K562 (cell line): ENCODE results near the gene NELL1. TPM values are rescaled to one million over a fixed set of nuclear protein-coding genes. Genes with fewer than 3 reads are reported as not detected.

Experiments
- ATAC-seq: fragments of 200-7000 bp; cut with Tn5 transposase; 3 replicates; pipeline ENCODE4 v1.9.1; 2020; ENCODE audit warnings: moderate library complexity
- BruUV-seq: library from RNA; stranded (reverse); fragments of 400-500 nt; replicated peaks from 2 replicates; lab custom pipeline; 2021; lab: Mats Ljungman, UMichigan
- CTCF ChIA-PET: fragments of 300-600 bp; formaldehyde crosslinking; extraction: SDS; loops from one replicate; lab custom pipeline; 2021; ENCODE audit warnings: low intra/inter-chr PET ratio; lab: Yijun Ruan, JAX
- POLR2A ChIA-PET: fragments of 300-600, 350-650 bp; sonication (Branson Sonifier 250); formaldehyde crosslinking; extraction: SDS; loops from one replicate; lab custom pipeline; 2021; ENCODE audit warnings: antibody characterized with exemption, inconsistent platforms; lab: Yijun Ruan, JAX
- DNase-seq, 4 experiments: peaks; one replicate each; pipeline versions ENCODE4 v3.0.0 to v3.0.0-alpha.2; 2011 to 2018; ENCODE audit warnings: low spot score in 3 of 4, mixed read lengths in 3 of 4; ENCODE audit errors: extremely low read depth in 1 of 4
- FAIRE-seq: peaks from 2 replicates; lab custom pipeline; 2011; peaks lifted over from hg19 to GRCh38; lab: Jason Lieb, UNC
- H2AFZ ChIP-seq: 2 replicates; pipeline ENCODE4 v1.6.0; 2011; ENCODE audit warnings: low read depth, low read length, control low read depth, inconsistent platforms
- H3K27ac ChIP-seq: fragments of 200-600 bp; 3 replicates; pipeline ENCODE4 v1.8.0; 2011; ENCODE audit warnings: low read depth, mild to moderate bottlenecking, control low read depth, inconsistent platforms, low read length, moderate library complexity, mixed read lengths; ENCODE audit errors: extremely low read depth
- H3K27me3 ChIP-seq, 2 experiments: fragments of 300-600 bp in 1 of 2; 2 replicates in 1 of 2; 3 replicates in 1 of 2; pipeline versions ENCODE4 v1.6.0 to v1.8.0; 2011; ENCODE audit warnings: inconsistent platforms in 2 of 2, low read length in 2 of 2, mild to moderate bottlenecking in 1 of 2, mixed read lengths in 1 of 2, moderate library complexity in 1 of 2; ENCODE audit not compliant: control insufficient read depth in 2 of 2, insufficient read depth in 2 of 2
- H3K36me3 ChIP-seq: fragments of 300-600 bp; 3 replicates; pipeline ENCODE4 v1.8.0; 2011; ENCODE audit warnings: mild to moderate bottlenecking, low read length, inconsistent platforms; ENCODE audit not compliant: control insufficient read depth, insufficient read depth
- H3K4me1 ChIP-seq, 2 experiments: fragments of 200-600 bp in 1 of 2; replicated peaks in 1 of 2; 2 replicates in 1 of 2; 3 replicates in 1 of 2; pipeline versions ENCODE4 v1.5.1 to v1.8.0; 2011; ENCODE audit warnings: inconsistent platforms in 2 of 2, low read length in 2 of 2, mild to moderate bottlenecking in 1 of 2, mixed read lengths in 1 of 2, moderate library complexity in 1 of 2; ENCODE audit not compliant: control insufficient read depth in 2 of 2, insufficient read depth in 2 of 2
- H3K4me2 ChIP-seq: 2 replicates; pipeline ENCODE4 v1.6.1; 2011; ENCODE audit warnings: low read length, control low read depth, inconsistent platforms, mixed read lengths; ENCODE audit not compliant: insufficient read depth
- H3K4me3 ChIP-seq: fragments of 200-600 bp; sonication (generic), shearing (Covaris generic); 2 replicates; pipeline ENCODE4 v1.5.1; 2016; ENCODE audit warnings: control low read depth, inconsistent platforms
- H3K79me2 ChIP-seq: fragments of 200-600 bp; 3 replicates; pipeline ENCODE4 v1.8.0; 2011; ENCODE audit warnings: low read length, inconsistent platforms; ENCODE audit not compliant: control insufficient read depth, insufficient read depth
- H3K9ac ChIP-seq, 2 experiments: 2 replicates each; pipeline versions ENCODE4 v1.6.0 to v1.6.1; 2011; ENCODE audit warnings: low read depth in 2 of 2, low read length in 2 of 2, control low read depth in 1 of 2, inconsistent platforms in 1 of 2, mild to moderate bottlenecking in 1 of 2, mixed read lengths in 1 of 2; ENCODE audit not compliant: insufficient read depth in 1 of 2
- H3K9me1 ChIP-seq: one replicate; pipeline ENCODE4 v1.6.0; 2011; ENCODE audit warnings: inconsistent platforms, mild to moderate bottlenecking, low read length, moderate library complexity; ENCODE audit not compliant: control insufficient read depth, insufficient read depth
- H3K9me3 ChIP-seq: replicated peaks from 2 replicates; pipeline ENCODE4 v1.5.1; 2011; ENCODE audit warnings: low read depth, low read length, inconsistent platforms; ENCODE audit not compliant: control insufficient read depth, insufficient read depth
- H4K20me1 ChIP-seq: replicated peaks from 2 replicates; pipeline ENCODE4 v1.6.1; 2011; ENCODE audit warnings: low read length, inconsistent platforms, mixed read lengths; ENCODE audit not compliant: control insufficient read depth, insufficient read depth
- ARID1B ChIP-seq: fragments of 450-650 bp; IDR thresholded peaks from 2 replicates; pipeline ENCODE4 v1.6.1; 2016; ENCODE audit warnings: antibody characterized with exemption, mild to moderate bottlenecking, inconsistent platforms
- ESRRA ChIP-seq: fragments of 450-650 bp; IDR thresholded peaks from 2 replicates; pipeline ENCODE4 v1.6.1; 2014; ENCODE audit warnings: low read depth, mild to moderate bottlenecking, moderate library complexity, borderline replicate concordance
- MED1 ChIP-seq: sonication (generic); formaldehyde crosslinking; IDR thresholded peaks from 2 replicates; pipeline ENCODE4 v1.8.1; 2023; ENCODE audit warnings: missing genetic modification reagents, borderline replicate concordance
- NR1H2 ChIP-seq: sonication (generic); formaldehyde crosslinking; IDR thresholded peaks from 2 replicates; pipeline ENCODE4 v1.4.0; 2020; ENCODE audit warnings: mild to moderate bottlenecking, missing genetic modification reagents
- NR4A1 ChIP-seq, 2 experiments: fragments of 250-450 bp in 1 of 2; fragments of 450-650 bp in 1 of 2; sonication (Bioruptor Pico) in 1 of 2; IDR thresholded peaks; 2 replicates each; pipeline versions ENCODE4 v1.4.0 to v1.6.1; 2016 to 2020; ENCODE audit warnings: mild to moderate bottlenecking in 2 of 2, missing compliant biosample characterization in 1 of 2, missing genetic modification characterization in 1 of 2, moderate library complexity in 1 of 2
- POLR2AphosphoS5 ChIP-seq: IDR thresholded peaks from 2 replicates; pipeline ENCODE4 v1.6.1; 2011; ENCODE audit warnings: mild to moderate bottlenecking, low read depth, low read length, moderate library complexity; ENCODE audit not compliant: control insufficient read depth, insufficient read depth
- POU5F1 ChIP-seq: fragments of 150-350 bp; IDR thresholded peaks from 2 replicates; pipeline ENCODE4 v1.6.1; 2014; ENCODE audit warnings: borderline replicate concordance, low read length, low read depth, mild to moderate bottlenecking; ENCODE audit not compliant: partially characterized antibody
- PYGO2 ChIP-seq: fragments of 450-650 bp; IDR thresholded peaks from 2 replicates; pipeline ENCODE4 v1.6.1; 2016; ENCODE audit warnings: mild to moderate bottlenecking, missing genetic modification characterization, moderate library complexity, missing compliant biosample characterization
- ZNF561 ChIP-seq: fragments of 450-650 bp; formaldehyde crosslinking; conservative IDR thresholded peaks from 2 replicates; pipeline ENCODE4 v1.4.0; 2020; ENCODE audit warnings: mild to moderate bottlenecking, moderate library complexity
- ZNF79 ChIP-seq: fragments of 250-450 bp; sonication (Bioruptor Pico); IDR thresholded peaks from 2 replicates; pipeline ENCODE4 v1.4.0; 2020; ENCODE audit warnings: low read depth, mild to moderate bottlenecking, moderate library complexity
- WGBS: fragments of 100-300 bp; shearing (Covaris generic); methylation state at CpG from one replicate; pipeline ENCODE4 v1.1.6; 2016; ENCODE audit warnings: low coverage, mixed read lengths; ENCODE audit not compliant: insufficient coverage; ENCODE audit errors: missing lambda C conversion rate; 5-methylcytosine and 5-hydroxymethylcytosine counted together
- in situ Hi-C: fragments of 300-500 bp; cut with MboI; formaldehyde crosslinking; loops from 4 replicates; pipeline ENCODE4 v1.15.0; 2018; ENCODE audit warnings: inconsistent platforms, mixed read lengths
- intact Hi-C: fragments of 100-400 bp; cut with micrococcal nuclease; formaldehyde crosslinking; loops from 2 replicates; pipeline ENCODE4 v1.14.2; 2022
- polyA plus RNA-seq, 8 experiments: library from polyadenylated mRNA; depleted of rRNA in 4 of 8; stranded (reverse) in 5 of 8; unstranded in 3 of 8; fragments of >200 nt; fragmentation: Nextera tagmentation in 2 of 8; fragmentation: Illumina TruSeq in 1 of 8; extraction: Ambion mirVana in 2 of 8; extraction: Trizol in 1 of 8; gene quantifications; 2 replicates each; pipeline versions ENCODE4 v1.2.1 to v1.2.3, GENCODE V29; 2011 to 2014; ENCODE audit warnings: inconsistent platforms in 1 of 8, missing spikeins in 1 of 8
- total RNA-seq, 7 experiments: library from RNA; depleted of rRNA in 6 of 7; stranded (reverse); fragments of >200 nt in 6 of 7; fragmentation: Illumina TruSeq in 2 of 7; extraction: Trizol in 2 of 7; gene quantifications; 2 replicates each; pipeline versions ENCODE4 v1.2.1 to v1.2.3, GENCODE V29; 2011 to 2021; ENCODE audit warnings: low replicate concordance in 1 of 7
- TF ChIP-seq, protein P1 (sequence below): sonication (generic); formaldehyde crosslinking; IDR thresholded peaks from 2 replicates; pipeline ENCODE4 v1.8.0; 2023; ENCODE audit warnings: mild to moderate bottlenecking, missing genetic modification reagents
- TF ChIP-seq, protein P2 (sequence below): sonication (generic); formaldehyde crosslinking; IDR thresholded peaks from 2 replicates; pipeline ENCODE4 v1.8.1; 2023; ENCODE audit warnings: mild to moderate bottlenecking, missing genetic modification reagents, moderate library complexity
- TF ChIP-seq, protein P3 (sequence below): fragments of 250-450 bp; sonication (Bioruptor Pico); IDR thresholded peaks from 2 replicates; pipeline ENCODE4 v1.5.1; 2021; ENCODE audit warnings: mild to moderate bottlenecking

The NELL1 gene
- total and polyA plus RNA-seq, 9 of the 15 experiments (the other 6 are each of a cell fraction or from before 2014, with no cell fraction given), result not detected

DNA sequence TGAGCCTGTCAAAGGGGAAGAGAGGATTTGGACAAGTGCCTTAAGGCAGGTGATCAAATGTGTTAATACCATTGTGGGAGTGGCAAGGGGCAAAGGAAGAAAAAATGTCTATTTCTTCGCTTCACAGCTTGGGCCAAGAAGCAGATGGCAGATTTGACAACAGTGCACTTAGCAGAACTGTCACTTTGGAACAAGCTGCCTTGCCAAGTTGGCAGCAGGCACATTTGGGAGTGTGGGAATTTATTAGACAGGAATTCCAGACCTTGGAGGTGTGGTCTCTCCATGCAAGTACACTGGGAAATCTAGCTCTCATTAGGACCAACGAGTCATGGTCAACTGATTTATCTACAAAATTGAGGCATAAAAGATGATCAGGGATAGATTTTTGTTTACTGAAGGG lies 265.1 kb downstream of the NELL1 start (continued):
- TF ChIP-seq, protein P1, sequence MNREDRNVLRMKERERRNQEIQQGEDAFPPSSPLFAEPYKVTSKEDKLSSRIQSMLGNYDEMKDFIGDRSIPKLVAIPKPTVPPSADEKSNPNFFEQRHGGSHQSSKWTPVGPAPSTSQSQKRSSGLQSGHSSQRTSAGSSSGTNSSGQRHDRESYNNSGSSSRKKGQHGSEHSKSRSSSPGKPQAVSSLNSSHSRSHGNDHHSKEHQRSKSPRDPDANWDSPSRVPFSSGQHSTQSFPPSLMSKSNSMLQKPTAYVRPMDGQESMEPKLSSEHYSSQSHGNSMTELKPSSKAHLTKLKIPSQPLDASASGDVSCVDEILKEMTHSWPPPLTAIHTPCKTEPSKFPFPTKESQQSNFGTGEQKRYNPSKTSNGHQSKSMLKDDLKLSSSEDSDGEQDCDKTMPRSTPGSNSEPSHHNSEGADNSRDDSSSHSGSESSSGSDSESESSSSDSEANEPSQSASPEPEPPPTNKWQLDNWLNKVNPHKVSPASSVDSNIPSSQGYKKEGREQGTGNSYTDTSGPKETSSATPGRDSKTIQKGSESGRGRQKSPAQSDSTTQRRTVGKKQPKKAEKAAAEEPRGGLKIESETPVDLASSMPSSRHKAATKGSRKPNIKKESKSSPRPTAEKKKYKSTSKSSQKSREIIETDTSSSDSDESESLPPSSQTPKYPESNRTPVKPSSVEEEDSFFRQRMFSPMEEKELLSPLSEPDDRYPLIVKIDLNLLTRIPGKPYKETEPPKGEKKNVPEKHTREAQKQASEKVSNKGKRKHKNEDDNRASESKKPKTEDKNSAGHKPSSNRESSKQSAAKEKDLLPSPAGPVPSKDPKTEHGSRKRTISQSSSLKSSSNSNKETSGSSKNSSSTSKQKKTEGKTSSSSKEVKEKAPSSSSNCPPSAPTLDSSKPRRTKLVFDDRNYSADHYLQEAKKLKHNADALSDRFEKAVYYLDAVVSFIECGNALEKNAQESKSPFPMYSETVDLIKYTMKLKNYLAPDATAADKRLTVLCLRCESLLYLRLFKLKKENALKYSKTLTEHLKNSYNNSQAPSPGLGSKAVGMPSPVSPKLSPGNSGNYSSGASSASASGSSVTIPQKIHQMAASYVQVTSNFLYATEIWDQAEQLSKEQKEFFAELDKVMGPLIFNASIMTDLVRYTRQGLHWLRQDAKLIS (CRISPR knock-in tag), result no peak
- TF ChIP-seq NR4A1 (CRISPR knock-in tag; IDR thresholded peaks at IDR 0.05), result no peak
- TF ChIP-seq NR4A1 (tag; IDR thresholded peaks at IDR 0.05), result no peak
- no peak for TF ChIP-seq ZNF79
- no peak for TF ChIP-seq POU5F1

DNA sequence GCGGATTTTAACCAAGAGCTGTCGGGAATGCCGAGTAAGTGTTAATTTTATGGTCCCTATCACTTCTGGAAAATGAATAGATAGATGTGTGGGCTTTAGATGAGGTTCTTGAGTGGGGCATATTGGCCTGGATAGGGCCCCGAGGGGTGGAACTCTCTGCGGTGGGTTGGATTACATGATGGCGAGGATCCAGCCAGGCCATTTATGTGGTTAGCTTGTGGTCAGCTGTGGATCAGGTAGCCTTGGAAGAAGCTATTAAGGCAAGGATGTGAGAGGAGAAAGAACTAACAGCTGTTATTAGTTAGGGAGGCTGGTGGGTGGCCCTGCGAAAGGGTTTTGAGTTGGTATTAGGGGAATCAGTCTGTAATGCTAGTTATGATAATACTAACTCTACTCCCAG lies 268.4 kb downstream of the NELL1 start:
- WGBS, result 1% methylated on average over 7 of the region's 7 CpGs
- H3K9me3 ChIP-seq, result no peaks in the 10 kb centered on the region
- H4K20me1 ChIP-seq, result no peaks in the 10 kb centered on the region
- no peak overlapping the region for H2AFZ ChIP-seq
- H3K4me1 ChIP-seq, result no peaks in the 10 kb centered on the region
- no peak overlapping the region for H3K4me3 ChIP-seq
- H3K27me3 ChIP-seq, result no peaks in the 10 kb centered on the region
- no peaks in the 10 kb centered on the region for H3K79me2 ChIP-seq
- no peak overlapping the region for H3K9ac ChIP-seq
- ChIA-PET CTCF (no interaction called here), POLR2A (no interaction called here)
- BruUV-seq, result no TSS peak
- in situ Hi-C loops (no loop called here), intact Hi-C loops (no loop called here)
- ATAC-seq (no peak), FAIRE-seq (no peak), DNase-seq (no peak)
- H3K27ac ChIP-seq, result no peak overlapping the region
- H3K9me1 ChIP-seq, result no peaks in the 10 kb centered on the region
- H3K4me2 ChIP-seq, result no peak overlapping the region
- no peaks in the 10 kb centered on the region for H3K36me3 ChIP-seq
- no peak for TF ChIP-seq ARID1B
- TF ChIP-seq, protein P2, sequence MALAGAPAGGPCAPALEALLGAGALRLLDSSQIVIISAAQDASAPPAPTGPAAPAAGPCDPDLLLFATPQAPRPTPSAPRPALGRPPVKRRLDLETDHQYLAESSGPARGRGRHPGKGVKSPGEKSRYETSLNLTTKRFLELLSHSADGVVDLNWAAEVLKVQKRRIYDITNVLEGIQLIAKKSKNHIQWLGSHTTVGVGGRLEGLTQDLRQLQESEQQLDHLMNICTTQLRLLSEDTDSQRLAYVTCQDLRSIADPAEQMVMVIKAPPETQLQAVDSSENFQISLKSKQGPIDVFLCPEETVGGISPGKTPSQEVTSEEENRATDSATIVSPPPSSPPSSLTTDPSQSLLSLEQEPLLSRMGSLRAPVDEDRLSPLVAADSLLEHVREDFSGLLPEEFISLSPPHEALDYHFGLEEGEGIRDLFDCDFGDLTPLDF, result no peak
- TF ChIP-seq, protein P3, sequence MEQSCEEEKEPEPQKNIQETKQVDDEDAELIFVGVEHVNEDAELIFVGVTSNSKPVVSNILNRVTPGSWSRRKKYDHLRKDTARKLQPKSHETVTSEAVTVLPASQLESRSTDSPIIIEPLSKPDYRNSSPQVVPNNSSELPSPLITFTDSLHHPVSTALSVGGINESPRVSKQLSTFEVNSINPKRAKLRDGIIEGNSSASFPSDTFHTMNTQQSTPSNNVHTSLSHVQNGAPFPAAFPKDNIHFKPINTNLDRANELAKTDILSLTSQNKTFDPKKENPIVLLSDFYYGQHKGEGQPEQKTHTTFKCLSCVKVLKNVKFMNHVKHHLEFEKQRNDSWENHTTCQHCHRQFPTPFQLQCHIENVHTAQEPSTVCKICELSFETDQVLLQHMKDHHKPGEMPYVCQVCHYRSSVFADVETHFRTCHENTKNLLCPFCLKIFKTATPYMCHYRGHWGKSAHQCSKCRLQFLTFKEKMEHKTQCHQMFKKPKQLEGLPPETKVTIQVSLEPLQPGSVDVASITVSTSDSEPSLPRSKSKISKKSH (CRISPR knock-in tag), result no peak
- TF ChIP-seq NR1H2 (CRISPR knock-in tag), result no peak
- TF ChIP-seq ESRRA, result no peak
- TF ChIP-seq MED1 (CRISPR knock-in tag), result no peak
- no peak for TF ChIP-seq POLR2AphosphoS5
- no peak for TF ChIP-seq ZNF561
- TF ChIP-seq PYGO2 (tag), result no peak
